22Rv1 (cell line): ENCODE data around the gene NUP160.

ENCODE experiments used
- ZFX ChIP-seq: fragments of 450-650 bp; IDR thresholded peaks from 2 replicates; pipeline ENCODE4 v1.6.1; 2017; ENCODE audit warnings: antibody characterized with exemption, borderline replicate concordance
- TF ChIP-seq, protein P1 (sequence below): fragments of 450-650 bp; IDR thresholded peaks from 2 replicates; pipeline ENCODE4 v1.5.1; 2017; ENCODE audit warnings: mild to moderate bottlenecking

DNA sequence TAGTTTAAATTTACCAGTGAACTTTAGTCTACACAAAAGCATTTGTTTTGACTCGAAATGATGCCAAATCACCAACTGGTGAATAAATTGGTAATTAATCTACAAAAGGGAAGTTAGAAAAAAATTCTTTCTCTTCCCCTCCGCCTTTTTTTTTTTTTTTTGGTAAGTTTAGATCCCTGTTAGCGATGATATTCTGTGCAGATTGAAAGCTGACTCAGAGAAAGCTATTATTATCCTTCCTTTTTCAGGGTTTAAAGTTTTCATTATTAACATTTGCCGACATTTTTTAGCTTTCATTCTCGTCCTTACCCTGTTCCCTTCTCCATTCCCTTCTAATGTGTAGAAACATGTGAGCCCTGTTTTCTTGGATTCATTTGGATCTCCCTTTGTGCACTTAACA lies 16.8 kb upstream of the NUP160 start:
- TF ChIP-seq, protein P1, sequence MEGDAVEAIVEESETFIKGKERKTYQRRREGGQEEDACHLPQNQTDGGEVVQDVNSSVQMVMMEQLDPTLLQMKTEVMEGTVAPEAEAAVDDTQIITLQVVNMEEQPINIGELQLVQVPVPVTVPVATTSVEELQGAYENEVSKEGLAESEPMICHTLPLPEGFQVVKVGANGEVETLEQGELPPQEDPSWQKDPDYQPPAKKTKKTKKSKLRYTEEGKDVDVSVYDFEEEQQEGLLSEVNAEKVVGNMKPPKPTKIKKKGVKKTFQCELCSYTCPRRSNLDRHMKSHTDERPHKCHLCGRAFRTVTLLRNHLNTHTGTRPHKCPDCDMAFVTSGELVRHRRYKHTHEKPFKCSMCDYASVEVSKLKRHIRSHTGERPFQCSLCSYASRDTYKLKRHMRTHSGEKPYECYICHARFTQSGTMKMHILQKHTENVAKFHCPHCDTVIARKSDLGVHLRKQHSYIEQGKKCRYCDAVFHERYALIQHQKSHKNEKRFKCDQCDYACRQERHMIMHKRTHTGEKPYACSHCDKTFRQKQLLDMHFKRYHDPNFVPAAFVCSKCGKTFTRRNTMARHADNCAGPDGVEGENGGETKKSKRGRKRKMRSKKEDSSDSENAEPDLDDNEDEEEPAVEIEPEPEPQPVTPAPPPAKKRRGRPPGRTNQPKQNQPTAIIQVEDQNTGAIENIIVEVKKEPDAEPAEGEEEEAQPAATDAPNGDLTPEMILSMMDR: no peak
- no peak for TF ChIP-seq ZFX
